ENCODE results near the gene PNPLA1.

- TF ChIP-seq CTCF (IDR thresholded peaks at IDR 0.05; ENCODE audit: low read length) = no peak
- TF ChIP-seq EZH2phosphoT487 (IDR thresholded peaks at IDR 0.05; ENCODE audit: low read length) = no peak
- no peak for TF ChIP-seq EZH2 (optimal IDR thresholded peaks at IDR 0.05; ENCODE audit: low read depth, low read length)
These were observed 4.1 kb upstream of the PNPLA1 start for GRCh38 chr6:36265744-36266143.
